Large intestine (tissue), 3 donors: ENCODE data around the gene E4F1. TPM values are rescaled to one million over a fixed set of nuclear protein-coding genes. Genes with fewer than 3 reads are reported as not detected.

ENCODE experiments used
- DNase-seq, 2 donors: peaks; one replicate each; pipeline versions ENCODE4 v3.0.0 to v3.0.0-alpha.2; 2013
- H3K27ac ChIP-seq: one replicate; pipeline ENCODE4 v1.5.1; 2013; ENCODE audit warnings: low read length
- H3K27me3 ChIP-seq: 2 replicates; pipeline ENCODE4 v1.6.1; 2013; ENCODE audit warnings: low read length; ENCODE audit not compliant: control insufficient read depth, insufficient read depth
- H3K36me3 ChIP-seq: 2 replicates; pipeline ENCODE4 v1.6.1; 2013; ENCODE audit warnings: low read length; ENCODE audit not compliant: control insufficient read depth, insufficient read depth
- H3K4me1 ChIP-seq: one replicate; pipeline ENCODE4 v1.6.1; 2013; ENCODE audit warnings: low read length; ENCODE audit not compliant: control insufficient read depth, insufficient read depth
- H3K4me3 ChIP-seq: one replicate; pipeline ENCODE4 v1.5.1; 2013; ENCODE audit warnings: low read length
- H3K9me3 ChIP-seq: one replicate; pipeline ENCODE4 v1.6.1; 2013; ENCODE audit warnings: mild to moderate bottlenecking, low read depth, low read length, moderate library complexity; ENCODE audit not compliant: control insufficient read depth
- WGBS: methylation state at CpG from one replicate; pipeline ENCODE4 v1.1.5; 2013; ENCODE audit warnings: low lambda C conversion rate; ENCODE audit not compliant: insufficient coverage; 5-methylcytosine and 5-hydroxymethylcytosine counted together
- polyA plus RNA-seq: library from polyadenylated mRNA; unstranded; fragments of 120-200 nt; gene quantifications from one replicate; pipeline ENCODE4 v1.2.1, GENCODE V29; 2013

E4F1 gene
- polyA plus RNA-seq, 1 donor = 18.4 TPM

- H3K36me3 ChIP-seq = peaks cover 36% of the 10 kb centered on the region
- H3K27ac ChIP-seq = no peak overlapping the region
- peaks cover 5% of the 10 kb centered on the region for H3K9me3 ChIP-seq
- H3K27me3 ChIP-seq = no peaks in the 10 kb centered on the region
- DNase-seq = no peak
- H3K4me1 ChIP-seq = peaks cover 11% of the 10 kb centered on the region
- H3K4me3 ChIP-seq = peak overlapping the region; percentile 93
- WGBS = 52% methylated on average over 2 of the region's 18 CpGs
These were observed 17.0 kb upstream of the E4F1 start for GRCh38 chr16:2206420-2206779.

- Histone ChIP-seq H3K9me3 (peaks cover 5% of the 10 kb centered on the region), H3K4me3 (no peak overlapping the region), H3K27ac (no peak overlapping the region), H3K4me1 (peaks cover 12% of the 10 kb centered on the region), H3K27me3 (no peaks in the 10 kb centered on the region), H3K36me3 (peaks cover 36% of the 10 kb centered on the region)
- no CpG with 5 or more reads among the region's 23 CpGs for WGBS
- no peak for DNase-seq
These were observed 16.5 kb upstream of the E4F1 start for GRCh38 chr16:2206780-2207433.

GRCh38 chr16:2207872-2208271 lies 15.5 kb upstream of the E4F1 start:
- no CpG with 5 or more reads among the region's 9 CpGs for WGBS
- peaks cover 41% of the 10 kb centered on the region for H3K36me3 ChIP-seq
- peaks cover 5% of the 10 kb centered on the region for H3K9me3 ChIP-seq
- no peak for DNase-seq
- no peak overlapping the region for H3K4me3 ChIP-seq
- H3K4me1 ChIP-seq = peaks cover 20% of the 10 kb centered on the region
- no peak overlapping the region for H3K27ac ChIP-seq
- H3K27me3 ChIP-seq = no peaks in the 10 kb centered on the region

- Histone ChIP-seq H3K4me3 (no peak overlapping the region), H3K4me1 (peaks cover 25% of the 10 kb centered on the region), H3K27me3 (no peaks in the 10 kb centered on the region), H3K27ac (no peak overlapping the region), H3K36me3 (peaks cover 41% of the 10 kb centered on the region), H3K9me3 (peaks cover 4% of the 10 kb centered on the region)
- no CpG with 5 or more reads among the region's 23 CpGs for WGBS
- no peak for DNase-seq
These were observed 15.1 kb upstream of the E4F1 start for GRCh38 chr16:2208308-2208707.

- no peak for DNase-seq
- no peak overlapping the region for H3K4me3 ChIP-seq
- peaks cover 41% of the 10 kb centered on the region for H3K36me3 ChIP-seq
- H3K27ac ChIP-seq = no peak overlapping the region
- H3K9me3 ChIP-seq = peaks cover 2% of the 10 kb centered on the region
- H3K27me3 ChIP-seq = no peaks in the 10 kb centered on the region
- peaks cover 26% of the 10 kb centered on the region for H3K4me1 ChIP-seq
- WGBS = no CpG with 5 or more reads among the region's 9 CpGs
These were observed 14.6 kb upstream of the E4F1 start for GRCh38 chr16:2208772-2209171.

- Histone ChIP-seq H3K9me3 (peaks cover 2% of the 10 kb centered on the region), H3K27ac (no peak overlapping the region), H3K27me3 (no peaks in the 10 kb centered on the region), H3K4me1 (peaks cover 26% of the 10 kb centered on the region), H3K36me3 (peaks cover 41% of the 10 kb centered on the region), H3K4me3 (no peak overlapping the region)
- no CpG with 5 or more reads among the region's 29 CpGs for WGBS
- no peak for DNase-seq
These were observed 14.0 kb upstream of the E4F1 start for GRCh38 chr16:2209258-2210008.

- Histone ChIP-seq H3K4me1 (peaks cover 23% of the 10 kb centered on the region), H3K4me3 (no peak overlapping the region), H3K9me3 (peaks cover 2% of the 10 kb centered on the region), H3K27ac (no peak overlapping the region), H3K36me3 (peaks cover 41% of the 10 kb centered on the region), H3K27me3 (no peaks in the 10 kb centered on the region)
- DNase-seq = no peak
- WGBS = no CpG with 5 or more reads among the region's 17 CpGs
These were observed 13.4 kb upstream of the E4F1 start for GRCh38 chr16:2210009-2210332.

- Histone ChIP-seq H3K27me3 (no peaks in the 10 kb centered on the region), H3K4me1 (peaks cover 23% of the 10 kb centered on the region), H3K9me3 (peaks cover 2% of the 10 kb centered on the region), H3K4me3 (no peak within 1 kb of the TSS), H3K27ac (no peak within 1 kb of the TSS), H3K36me3 (peaks cover 41% of the 10 kb centered on the region)
- no peak for DNase-seq
- WGBS = no CpG with 5 or more reads among the region's 24 CpGs
These were observed 12.7 kb upstream of the E4F1 start, which contains the start of gene BRICD5 for GRCh38 chr16:2210386-2211365. Gene BRICD5, minus strand, starts transcription at chr16:2210863. Its CDS starts 30 bp downstream, at chr16:2210833.

- no peak overlapping the region for H3K27ac ChIP-seq
- no peaks in the 10 kb centered on the region for H3K27me3 ChIP-seq
- DNase-seq = no peak
- peaks cover 38% of the 10 kb centered on the region for H3K36me3 ChIP-seq
- no peak overlapping the region for H3K4me3 ChIP-seq
- peaks cover 16% of the 10 kb centered on the region for H3K4me1 ChIP-seq
- no CpG with 5 or more reads among the region's 11 CpGs for WGBS
- H3K9me3 ChIP-seq = peaks cover 2% of the 10 kb centered on the region
These were observed 11.5 kb upstream of the E4F1 start for GRCh38 chr16:2211923-2212347.
